SK-N-MC (cell line): ENCODE results near the gene ACVR2B.

Experiments
- EZH2 ChIP-seq: fragments of 200-600 bp; sonication (generic); IDR thresholded peaks from one replicate; pipeline ENCODE4 v1.6.1; 2017; ENCODE audit warnings: antibody characterized with exemption
- POLR2AphosphoS5 ChIP-seq: IDR thresholded peaks from 2 replicates; pipeline ENCODE4 v1.6.1; 2012; ENCODE audit warnings: mild to moderate bottlenecking, low read depth, low read length, borderline replicate concordance

GRCh38 chr3:38453913-38454177 is 155 bp downstream of the ACVR2B start:
- TF ChIP-seq POLR2AphosphoS5: no peak
- no peak for TF ChIP-seq EZH2
